ENCODE data around the gene CLIC6. TPM values are rescaled to one million over a fixed set of nuclear protein-coding genes. Genes with fewer than 3 reads are reported as not detected.

Gene CLIC6
- total RNA-seq, 1 experiment from 2014 or later: not detected

DNA sequence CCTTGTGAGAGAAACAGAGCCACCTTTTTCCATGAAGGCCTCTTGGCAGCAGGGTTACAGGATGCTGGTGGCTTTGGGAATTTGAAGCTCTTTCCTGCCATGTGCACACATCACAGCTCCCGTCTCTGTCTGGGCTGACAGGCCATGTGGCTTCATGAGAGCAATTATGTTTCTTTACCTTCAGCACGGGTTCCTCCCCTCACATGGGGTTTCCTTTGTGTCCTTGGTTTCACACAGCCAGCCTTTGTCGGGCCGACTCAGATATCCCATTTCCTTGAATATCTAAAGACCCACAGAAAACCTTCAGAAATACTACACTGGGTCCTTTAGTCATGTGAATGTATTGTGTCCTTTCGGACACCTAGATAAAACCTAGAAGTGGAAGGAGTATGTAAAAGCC lies 7.1 kb downstream of the CLIC6 start:
- ChIA-PET POLR2A (interaction anchor here (0.7 to 1.8 kb wide), 4 partner anchors 11 to 117 kb away, joined by 3 to 9 read pairs (median 3); no protein-coding TSS in a partner anchor), CTCF (interaction anchor here (1.1 to 1.7 kb wide), 2 partner anchors 10 to 12 kb away, joined by 4 to 12 read pairs; no protein-coding TSS in a partner anchor)
- peaks cover 12% of the 10 kb centered on the region for H3K27me3 Mint-ChIP-seq (ENCODE audit: insufficient read depth, unreplicated experiment)

DNA sequence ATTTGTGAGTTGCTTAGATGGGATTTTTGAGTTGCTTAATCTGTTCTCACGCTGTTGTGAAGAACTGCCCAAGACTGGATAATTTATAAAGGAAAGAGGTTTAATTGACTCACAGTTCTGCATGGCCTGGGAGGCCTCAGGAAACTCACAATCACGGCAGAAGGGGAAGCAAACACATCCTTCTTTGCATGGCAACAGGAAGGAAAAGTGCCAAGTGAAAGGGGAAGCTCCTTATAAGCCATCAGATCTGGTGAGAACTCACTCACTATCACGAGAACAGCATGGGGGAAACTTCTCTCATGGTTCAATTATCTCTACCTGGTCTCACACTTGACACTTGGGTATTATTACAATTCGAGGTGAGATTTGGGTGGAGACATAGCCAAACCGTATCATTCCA lies 10.3 kb downstream of the CLIC6 start:
- H3K36me3 Mint-ChIP-seq (ENCODE audit: insufficient read depth, unreplicated experiment): no peaks in the 10 kb centered on the region
- no TSS peak for BruUV-seq (replicated peaks)
- H3K9me3 Mint-ChIP-seq (ENCODE audit: unreplicated experiment): no peaks in the 10 kb centered on the region
- intact Hi-C loops (cut with micrococcal nuclease): no loop called here
- H3K4me1 Mint-ChIP-seq (ENCODE audit: insufficient read depth, unreplicated experiment): peaks cover 11% of the 10 kb centered on the region
- H3K27me3 Mint-ChIP-seq (ENCODE audit: insufficient read depth, unreplicated experiment): no peaks in the 10 kb centered on the region
- no peak overlapping the region for H3K4me3 Mint-ChIP-seq (ENCODE audit: unreplicated experiment)
- POLR2A ChIA-PET: no interaction called here
- TF ChIP-seq, protein P1, sequence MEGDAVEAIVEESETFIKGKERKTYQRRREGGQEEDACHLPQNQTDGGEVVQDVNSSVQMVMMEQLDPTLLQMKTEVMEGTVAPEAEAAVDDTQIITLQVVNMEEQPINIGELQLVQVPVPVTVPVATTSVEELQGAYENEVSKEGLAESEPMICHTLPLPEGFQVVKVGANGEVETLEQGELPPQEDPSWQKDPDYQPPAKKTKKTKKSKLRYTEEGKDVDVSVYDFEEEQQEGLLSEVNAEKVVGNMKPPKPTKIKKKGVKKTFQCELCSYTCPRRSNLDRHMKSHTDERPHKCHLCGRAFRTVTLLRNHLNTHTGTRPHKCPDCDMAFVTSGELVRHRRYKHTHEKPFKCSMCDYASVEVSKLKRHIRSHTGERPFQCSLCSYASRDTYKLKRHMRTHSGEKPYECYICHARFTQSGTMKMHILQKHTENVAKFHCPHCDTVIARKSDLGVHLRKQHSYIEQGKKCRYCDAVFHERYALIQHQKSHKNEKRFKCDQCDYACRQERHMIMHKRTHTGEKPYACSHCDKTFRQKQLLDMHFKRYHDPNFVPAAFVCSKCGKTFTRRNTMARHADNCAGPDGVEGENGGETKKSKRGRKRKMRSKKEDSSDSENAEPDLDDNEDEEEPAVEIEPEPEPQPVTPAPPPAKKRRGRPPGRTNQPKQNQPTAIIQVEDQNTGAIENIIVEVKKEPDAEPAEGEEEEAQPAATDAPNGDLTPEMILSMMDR (IDR thresholded peaks at IDR 0.05; ENCODE audit: unreplicated experiment): no peak
- CTCF ChIA-PET: interaction anchor here (0.7 to 0.9 kb wide), 3 partner anchors 10 to 76 kb away, joined by 3 to 6 read pairs (median 4); no protein-coding TSS in a partner anchor
- DNase-seq (ENCODE audit: unreplicated experiment): no peak
- no peak overlapping the region for H3K27ac Mint-ChIP-seq (ENCODE audit: low read depth, unreplicated experiment)

More for the DNA sequence above, 7.1 kb downstream of the CLIC6 start:
- H3K27ac Mint-ChIP-seq (ENCODE audit: low read depth, unreplicated experiment): no peak overlapping the region
- H3K4me3 Mint-ChIP-seq (ENCODE audit: unreplicated experiment): no peak overlapping the region
- intact Hi-C loops (cut with micrococcal nuclease): no loop called here
- DNase-seq (ENCODE audit: unreplicated experiment): no peak
- no peaks in the 10 kb centered on the region for H3K9me3 Mint-ChIP-seq (ENCODE audit: unreplicated experiment)
- no TSS peak for BruUV-seq (replicated peaks)
- no peaks in the 10 kb centered on the region for H3K36me3 Mint-ChIP-seq (ENCODE audit: insufficient read depth, unreplicated experiment)
- peaks cover 11% of the 10 kb centered on the region for H3K4me1 Mint-ChIP-seq (ENCODE audit: insufficient read depth, unreplicated experiment)
- TF ChIP-seq, protein P1 (IDR thresholded peaks at IDR 0.05; ENCODE audit: unreplicated experiment): no peak

DNA sequence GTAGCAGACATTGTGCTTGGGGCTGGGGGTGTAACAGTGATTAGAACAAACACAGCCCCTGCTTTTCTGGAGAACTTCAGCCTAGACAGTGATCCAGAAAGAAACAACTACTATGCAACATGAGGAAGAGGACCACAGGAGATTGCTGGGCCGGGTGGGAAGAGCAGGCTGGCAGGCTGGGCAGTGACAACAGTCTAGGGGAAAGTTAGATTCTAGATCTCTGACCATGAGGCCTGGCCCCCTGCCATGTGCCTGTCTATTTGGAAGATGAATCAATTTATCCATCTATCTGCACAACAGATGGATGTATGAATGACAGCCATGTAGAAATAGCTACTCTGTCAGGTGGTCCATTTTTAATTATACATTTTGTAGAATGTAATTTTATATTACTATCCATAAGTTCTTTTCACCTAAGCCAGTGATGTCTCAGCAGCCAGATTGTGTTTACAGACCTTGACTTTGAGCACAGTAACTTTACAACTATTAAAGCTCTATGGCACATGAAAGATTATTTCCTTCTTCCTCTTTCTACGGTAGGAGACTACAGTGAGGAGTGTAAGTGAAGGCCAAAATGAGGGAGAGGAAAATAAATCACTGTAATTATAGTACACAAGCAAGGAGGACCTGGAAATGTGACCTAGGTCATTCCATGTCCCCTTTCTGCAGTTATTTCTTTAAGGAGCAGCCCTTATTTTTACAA lies 15.5 kb downstream of the CLIC6 start:
- BruUV-seq (replicated peaks): no TSS peak
- intact Hi-C loops (cut with micrococcal nuclease): no loop called here
- no peak for DNase-seq (ENCODE audit: unreplicated experiment)
- TF ChIP-seq, protein P1 (IDR thresholded peaks at IDR 0.05; ENCODE audit: unreplicated experiment): no peak
- H3K4me3 Mint-ChIP-seq (ENCODE audit: unreplicated experiment): no peak overlapping the region
- no peaks in the 10 kb centered on the region for H3K27me3 Mint-ChIP-seq (ENCODE audit: insufficient read depth, unreplicated experiment)
- peaks cover 11% of the 10 kb centered on the region for H3K4me1 Mint-ChIP-seq (ENCODE audit: insufficient read depth, unreplicated experiment)
- H3K27ac Mint-ChIP-seq (ENCODE audit: low read depth, unreplicated experiment): no peak overlapping the region
- no peaks in the 10 kb centered on the region for H3K9me3 Mint-ChIP-seq (ENCODE audit: unreplicated experiment)
- POLR2A ChIA-PET: interaction anchor here (1.6 kb wide), 1 partner anchor 204 kb away, joined by 4 read pairs; no protein-coding TSS in a partner anchor
- H3K36me3 Mint-ChIP-seq (ENCODE audit: insufficient read depth, unreplicated experiment): no peaks in the 10 kb centered on the region
- CTCF ChIA-PET: interaction anchor here (0.5 to 11.2 kb wide), 5 partner anchors 59 to 1252 kb away, joined by 3 to 78 read pairs (median 3); no protein-coding TSS in a partner anchor

DNA sequence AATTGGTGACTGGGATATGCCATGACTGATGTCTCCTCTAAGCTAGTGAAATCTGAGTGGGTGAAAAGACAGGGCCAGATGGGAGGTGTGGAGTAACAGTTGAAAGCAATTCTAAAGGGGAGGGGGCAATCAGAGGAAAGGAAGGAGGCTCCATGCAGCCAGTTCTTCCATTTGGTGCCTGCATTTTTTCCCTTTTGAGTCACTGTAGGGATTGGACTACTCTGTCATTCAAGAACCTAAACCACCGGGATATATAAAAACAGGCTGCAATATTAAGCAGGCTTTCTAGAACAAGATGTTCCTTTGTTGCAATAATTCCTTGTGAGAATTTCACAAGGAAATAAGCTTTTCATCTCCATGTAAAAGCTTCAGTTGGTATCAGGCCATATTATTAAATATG lies 18.3 kb downstream of the CLIC6 start:
- H3K4me1 Mint-ChIP-seq (ENCODE audit: insufficient read depth, unreplicated experiment): peaks cover 11% of the 10 kb centered on the region
- TF ChIP-seq, protein P1 (IDR thresholded peaks at IDR 0.05; ENCODE audit: unreplicated experiment): no peak
- ChIA-PET CTCF (interaction anchor here (0.5 to 11.2 kb wide), 21 partner anchors 10 to 1152 kb away, joined by 3 to 78 read pairs (median 3); no protein-coding TSS in a partner anchor), POLR2A (interaction anchor here (0.6 to 7.8 kb wide), 7 partner anchors 10 to 200 kb away, joined by 3 to 79 read pairs (median 4); no protein-coding TSS in a partner anchor)
- H3K36me3 Mint-ChIP-seq (ENCODE audit: insufficient read depth, unreplicated experiment): no peaks in the 10 kb centered on the region
- H3K9me3 Mint-ChIP-seq (ENCODE audit: unreplicated experiment): no peaks in the 10 kb centered on the region
- H3K4me3 Mint-ChIP-seq (ENCODE audit: unreplicated experiment): no peak overlapping the region
- DNase-seq (ENCODE audit: unreplicated experiment): no peak
- no peaks in the 10 kb centered on the region for H3K27me3 Mint-ChIP-seq (ENCODE audit: insufficient read depth, unreplicated experiment)
- BruUV-seq (replicated peaks): no TSS peak
- peak overlapping the region; percentile 29 for H3K27ac Mint-ChIP-seq (ENCODE audit: low read depth, unreplicated experiment)
- intact Hi-C loops (cut with micrococcal nuclease): no loop called here

Measured in MCF 10A (cell line).